ENCODE data around the gene RHO. TPM values are rescaled to one million over a fixed set of nuclear protein-coding genes. Genes with fewer than 3 reads are reported as not detected.

RHO gene
- total RNA-seq, 1 donor from 2014 or later = not detected

DNA sequence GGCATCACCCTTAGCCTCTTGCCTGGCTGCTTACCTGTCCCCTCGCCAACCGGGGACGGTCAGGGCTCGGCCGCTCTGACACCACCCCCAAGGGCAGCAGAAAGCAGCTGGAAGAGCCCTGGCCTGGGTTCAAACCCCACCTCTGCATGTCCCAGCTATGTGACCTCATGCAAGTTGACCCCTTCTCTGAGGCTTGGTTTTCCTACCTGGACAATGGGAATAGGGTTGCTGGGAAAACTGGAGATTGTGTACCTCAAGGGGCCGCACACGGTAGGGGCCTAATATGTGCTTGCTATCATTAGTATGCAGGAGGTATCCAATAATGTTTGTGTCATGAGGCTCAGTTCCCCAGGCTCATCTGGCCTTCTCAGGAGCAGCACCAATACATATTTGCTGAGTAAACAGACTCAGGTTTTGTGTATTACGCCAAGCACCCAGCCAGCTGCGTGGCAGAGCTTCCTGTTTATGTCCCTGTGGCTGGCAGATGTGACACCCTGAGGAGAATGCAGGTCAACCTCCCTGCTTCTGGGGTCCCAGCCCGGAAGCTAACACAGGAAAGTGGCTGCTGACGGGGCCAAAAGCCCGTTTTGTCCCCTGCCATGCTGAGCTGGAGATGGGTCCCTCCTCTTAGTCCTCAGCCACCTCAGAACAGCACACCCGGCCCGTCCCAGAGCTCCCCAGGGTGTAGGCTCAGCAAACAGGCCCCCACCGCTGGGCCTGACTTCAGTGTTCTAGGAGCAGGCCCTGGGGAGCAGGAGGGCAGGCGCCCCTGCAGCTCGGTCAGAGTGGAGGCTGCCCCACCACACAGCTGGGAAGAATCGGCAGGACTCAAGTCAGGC lies 48.3 kb downstream of the RHO start:
- peak in 1 of 2 donors; percentile 50 for DNase-seq (ENCODE audit: low read depth in 2 of 2)

DNA sequence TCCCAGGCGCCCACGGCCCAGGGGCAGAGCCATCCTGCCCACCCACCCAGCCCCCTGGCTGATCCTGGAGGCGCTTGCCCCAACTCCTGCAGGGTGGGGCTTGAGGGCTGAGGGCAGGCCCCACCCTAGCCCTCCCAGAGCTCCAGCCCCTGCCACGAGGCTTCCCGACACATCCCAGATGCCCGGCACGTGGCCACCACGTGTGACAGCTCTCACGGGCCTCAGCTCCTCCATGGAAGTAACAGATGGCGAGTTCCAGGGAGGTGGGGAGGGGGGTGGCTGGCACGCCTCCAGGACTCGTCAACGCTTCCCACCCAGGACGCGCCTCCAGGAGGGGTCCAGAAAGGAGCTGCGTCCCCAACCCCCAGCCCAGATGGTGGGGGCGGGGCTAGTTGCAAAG lies 48.9 kb downstream of the RHO start:
- DNase-seq (ENCODE audit: low read depth in 2 of 2) = no peak

DNA sequence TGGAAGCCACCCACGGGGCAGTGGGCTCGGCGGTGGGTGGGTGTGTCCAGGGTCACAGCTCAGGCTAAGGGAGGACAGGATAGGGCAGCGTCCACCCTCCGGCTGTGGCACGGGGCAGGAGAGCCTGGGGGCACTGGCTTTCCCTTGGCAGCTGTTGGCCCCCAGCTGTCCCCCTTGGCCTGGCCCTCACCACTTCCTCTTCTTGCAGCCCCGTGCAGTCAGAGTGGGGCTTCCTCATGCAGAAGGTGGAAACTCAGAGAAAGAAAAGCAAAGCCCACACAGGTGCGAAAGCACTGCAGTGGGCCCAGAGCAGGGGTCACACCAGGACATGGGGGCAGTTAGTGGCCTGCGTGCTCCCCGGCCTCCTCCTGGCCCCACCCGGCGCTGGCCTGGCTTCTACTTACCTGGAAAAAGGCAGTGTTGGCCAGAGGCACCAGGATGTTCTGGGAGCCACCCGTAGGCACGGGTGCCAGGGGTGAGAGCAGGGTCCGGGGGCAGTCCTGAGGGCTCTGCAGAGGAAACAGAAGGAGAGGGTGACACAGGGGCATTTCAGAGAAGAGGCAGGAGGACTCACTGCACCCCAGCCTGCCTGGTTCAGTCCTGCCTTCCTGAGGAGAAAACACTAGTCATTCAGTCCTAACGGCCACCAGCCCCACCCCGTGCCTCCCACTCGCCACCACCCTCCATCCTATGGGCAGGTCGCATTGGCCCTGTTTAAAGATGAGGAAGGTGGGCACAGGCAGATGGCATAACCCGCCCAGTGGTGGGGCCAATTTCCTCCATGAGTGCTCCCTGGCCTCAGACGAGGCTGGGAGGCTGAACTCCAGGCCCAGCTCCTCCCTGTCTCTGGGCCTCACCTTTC lies 49.7 kb downstream of the RHO start:
- no peak for DNase-seq (ENCODE audit: low read depth in 2 of 2)

DNA sequence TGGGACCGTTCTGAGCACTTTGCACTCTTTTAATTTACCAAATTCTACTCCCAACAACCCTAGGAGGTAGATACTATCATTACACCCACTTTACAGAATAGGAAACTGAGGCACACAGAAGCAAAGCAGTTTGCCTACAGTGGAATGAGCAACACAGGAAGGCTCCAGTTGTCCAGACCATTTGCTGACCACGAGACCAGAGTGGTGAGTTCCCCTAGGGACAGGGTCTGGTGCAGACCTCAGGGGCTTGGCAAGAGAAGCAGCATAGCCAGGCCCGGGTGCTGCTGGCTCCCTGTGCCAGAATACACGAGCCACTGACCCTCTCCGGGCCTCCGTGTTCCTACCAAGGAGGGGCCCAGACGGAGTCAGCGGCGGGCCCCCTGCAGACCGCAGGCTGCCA lies 51.6 kb downstream of the RHO start:
- DNase-seq (ENCODE audit: low read depth in 2 of 2) = no peak

DNA sequence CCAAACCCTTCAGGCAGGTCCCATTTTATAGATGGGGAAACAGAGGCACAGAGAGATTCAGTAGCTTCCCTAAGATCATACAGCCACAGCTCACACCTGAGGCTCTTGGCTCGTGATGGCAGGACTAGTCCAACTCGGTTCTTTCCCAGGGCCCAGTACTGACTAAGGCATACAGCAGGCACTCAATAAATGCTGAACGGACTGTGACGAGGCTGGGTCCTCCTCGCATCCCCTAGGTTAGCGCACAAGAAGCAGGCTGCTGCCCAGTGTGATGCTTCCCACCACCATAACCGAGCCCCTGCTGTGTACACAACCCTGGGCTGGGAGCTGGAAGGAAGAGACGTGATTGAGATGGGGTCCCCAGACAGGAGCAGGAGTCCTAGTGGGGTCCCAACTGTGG lies 53.2 kb downstream of the RHO start:
- DNase-seq (ENCODE audit: low read depth in 2 of 2) = no peak

DNA sequence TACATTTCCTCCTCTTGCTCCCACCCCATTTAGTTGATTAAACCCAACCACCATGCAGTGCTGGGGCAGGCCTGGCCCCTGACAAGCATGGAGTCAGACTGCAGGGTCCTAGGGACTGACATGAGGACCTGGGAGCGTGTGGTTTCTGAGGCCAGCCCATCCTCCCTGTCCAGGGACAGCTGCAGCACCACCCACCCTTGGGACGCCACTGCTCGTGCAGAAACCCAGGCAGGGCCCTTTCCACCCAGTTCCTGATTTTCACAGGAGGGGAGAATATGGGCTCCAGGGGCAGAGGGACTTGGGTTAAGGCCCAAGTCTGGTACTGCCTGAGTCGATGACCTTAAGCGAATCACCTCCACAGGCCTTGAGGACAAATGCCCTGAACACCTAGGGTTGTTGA lies 54.4 kb downstream of the RHO start:
- no peak for DNase-seq (ENCODE audit: low read depth in 2 of 2)

DNA sequence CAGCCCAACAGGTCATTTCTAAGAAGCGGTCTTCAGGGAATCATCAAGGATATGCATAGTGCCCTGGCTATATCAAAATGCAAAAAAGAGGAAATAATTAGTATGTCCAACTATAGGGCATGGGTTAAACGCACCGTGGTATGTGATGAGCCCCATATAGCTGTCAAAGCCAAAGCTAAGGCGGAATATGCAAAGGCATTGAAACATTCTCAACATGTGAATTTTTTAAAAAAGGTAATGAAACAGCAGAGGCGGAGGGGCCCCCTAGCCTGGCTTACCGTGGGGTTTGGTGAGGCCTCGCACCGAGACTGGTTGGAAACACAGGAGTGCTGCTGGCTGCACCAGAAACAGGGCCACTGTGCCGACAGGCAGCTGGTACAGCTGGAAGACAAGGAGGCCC lies 54.9 kb downstream of the RHO start:
- no peak for DNase-seq (ENCODE audit: low read depth in 2 of 2)

DNA sequence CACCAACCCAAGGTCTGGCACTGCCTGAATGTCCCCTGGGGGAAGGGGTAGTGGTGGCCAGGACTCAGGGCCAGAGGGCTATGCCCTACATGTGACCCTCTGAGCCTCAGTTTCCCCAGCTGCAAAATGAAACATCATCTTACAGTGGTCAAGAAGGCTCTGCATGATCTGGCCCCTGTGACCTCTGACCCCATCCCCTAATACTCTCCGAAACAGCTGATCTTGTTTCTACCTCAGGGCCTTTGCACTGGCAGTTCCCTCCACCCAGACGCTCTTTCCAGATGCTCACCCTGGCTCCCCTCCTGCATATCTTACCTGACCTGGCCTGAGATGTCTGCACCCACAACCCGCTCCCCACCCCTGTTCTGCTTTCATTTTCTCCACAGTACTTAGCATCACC lies 56.2 kb downstream of the RHO start:
- no peak for DNase-seq (ENCODE audit: low read depth in 2 of 2)

Other genes with a start within 250 kb of the RHO start
- 20.8 and 25.4 TPM in 2 replicates for gene HMCES, start 249.8 kb upstream of the RHO start, total RNA-seq
- under 0.01 TPM in 2 replicates for gene EFCAB12, start 100.0 kb upstream of the RHO start, total RNA-seq
- 17.3 and 23.0 TPM in 2 replicates for gene MBD4, start 88.7 kb upstream of the RHO start, total RNA-seq
- 27.1 and 32.1 TPM in 2 replicates for gene IFT122, start 88.4 kb upstream of the RHO start, total RNA-seq
- gene H1-8, start 14.5 kb downstream of the RHO start, total RNA-seq = not detected in 2 replicates
- 273 and 392 TPM in 2 replicates for gene PLXND1, start 78.0 kb downstream of the RHO start, total RNA-seq